GM18505 (cell line): ENCODE measurements around the gene C10orf143.
"Not testable (repeated sequence)": the region's sequence is repeated elsewhere in the genome, so short reads cannot be mapped to it uniquely, and the experiment has no call there.

Experiments
- ATAC-seq: cut with Tn5 transposase; IDR thresholded peaks from one replicate; pipeline ENCODE4 v1.9.1; 2021; ENCODE audit not compliant: unreplicated experiment
- POLR2A ChIP-seq: IDR thresholded peaks from 4 replicates; pipeline ENCODE4 v1.6.1; 2011; ENCODE audit warnings: borderline replicate concordance; ENCODE audit not compliant: insufficient read depth, insufficient read length; ENCODE audit errors: extremely low read depth

Gene C10orf143

GRCh38 chr10:130099344-130099743 lies 11.3 kb downstream of the C10orf143 start:
- ATAC-seq, result no peak
- TF ChIP-seq POLR2A, result no peak

GRCh38 chr10:130090565-130090964 lies 20.1 kb downstream of the C10orf143 start:
- ATAC-seq, result not testable (repeated sequence)

- ATAC-seq, result no peak
- no peak for TF ChIP-seq POLR2A
Observed at GRCh38 chr10:130080461-130080814, 30.2 kb downstream of the C10orf143 start.

GRCh38 chr10:130079614-130080460 lies 30.8 kb downstream of the C10orf143 start:
- no peak for ATAC-seq
- TF ChIP-seq POLR2A, result no peak

GRCh38 chr10:130078120-130078519 lies 32.5 kb downstream of the C10orf143 start:
- no peak for TF ChIP-seq POLR2A
- no peak for ATAC-seq

- no peak for ATAC-seq
- no peak for TF ChIP-seq POLR2A
Observed at GRCh38 chr10:130076681-130077080, 33.9 kb downstream of the C10orf143 start.

- ATAC-seq, result no peak
- no peak for TF ChIP-seq POLR2A
Observed at GRCh38 chr10:130074639-130075038, 36.0 kb downstream of the C10orf143 start.

- no peak for ATAC-seq
- TF ChIP-seq POLR2A, result no peak
Observed at GRCh38 chr10:130073912-130074311, 36.7 kb downstream of the C10orf143 start.

GRCh38 chr10:130072247-130072646 lies 38.4 kb downstream of the C10orf143 start:
- TF ChIP-seq POLR2A, result no peak
- ATAC-seq, result no peak

GRCh38 chr10:130067893-130068292 lies 42.7 kb downstream of the C10orf143 start:
- TF ChIP-seq POLR2A, result no peak
- ATAC-seq, result no peak

- ATAC-seq, result no peak
- TF ChIP-seq POLR2A, result no peak
Observed at GRCh38 chr10:130066743-130067142, 43.9 kb downstream of the C10orf143 start.

- no peak for ATAC-seq
- TF ChIP-seq POLR2A, result no peak
Observed at GRCh38 chr10:130065251-130065650, 45.4 kb downstream of the C10orf143 start.

GRCh38 chr10:130064783-130065182 lies 45.8 kb downstream of the C10orf143 start:
- ATAC-seq, result no peak
- TF ChIP-seq POLR2A, result no peak

GRCh38 chr10:130062976-130063375 lies 47.7 kb downstream of the C10orf143 start:
- no peak for TF ChIP-seq POLR2A
- no peak for ATAC-seq

- TF ChIP-seq POLR2A, result no peak
- ATAC-seq, result no peak
Observed at GRCh38 chr10:130062201-130062600, 48.4 kb downstream of the C10orf143 start.
